Measurements from ENCODE around the gene GIPC2. TPM values are rescaled to one million over a fixed set of nuclear protein-coding genes. Genes with fewer than 3 reads are reported as not detected.

The GIPC2 gene
- total and polyA plus RNA-seq, 10 of the 15 experiments (the other 5 are each of a cell fraction or from before 2014, with no cell fraction given), result 0.03 to 0.23 (median 0.06) TPM; not detected in 2

DNA sequence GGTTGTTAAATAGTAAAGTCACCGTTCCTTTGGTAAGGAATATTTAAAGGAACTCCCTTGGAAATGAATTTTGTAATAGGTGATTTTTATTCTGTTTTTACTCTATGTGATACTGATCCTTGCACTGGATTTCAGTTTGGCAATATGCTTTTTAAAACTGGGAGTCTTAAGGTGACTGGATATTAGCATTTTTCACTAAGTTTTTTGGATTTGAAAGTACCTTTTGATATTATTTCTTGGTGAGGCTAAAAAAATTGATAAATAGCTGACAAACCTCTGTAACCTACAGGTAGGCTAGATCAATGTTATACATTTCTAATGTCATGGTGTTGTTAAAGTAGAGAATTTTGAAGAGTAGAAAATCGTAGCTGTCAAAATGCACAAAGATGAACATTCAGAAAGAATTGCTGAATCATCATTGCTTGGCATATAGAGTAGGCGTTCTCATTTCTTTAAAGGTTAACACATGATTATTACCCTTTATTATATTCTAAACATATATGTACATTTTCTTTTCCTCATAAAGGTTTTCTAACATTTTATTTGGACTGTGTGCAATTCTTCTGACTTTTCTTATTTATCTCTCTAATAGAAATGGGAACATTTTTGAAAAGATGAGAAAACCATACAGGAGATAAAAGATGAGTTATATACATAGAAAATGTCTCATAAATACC lies 42.6 kb upstream of the GIPC2 start:
- RAD21 ChIA-PET (ENCODE audit: unreplicated experiment), result interaction anchor here (9.9 kb wide), 1 partner anchor 25 kb away, joined by 158 read pairs; the partner anchor contains the start of gene FUBP1
- ATAC-seq (no peak), FAIRE-seq (no peak), DNase-seq (ENCODE audit: low read depth, low spot score) (no peak)
- H3K4me1 ChIP-seq (ENCODE audit: control insufficient read depth, insufficient read depth, low read length), result no peaks in the 10 kb centered on the region
- SMC1A ChIA-PET (ENCODE audit: uncharacterized antibody, unreplicated experiment), result interaction anchor here (1.0 to 6.0 kb wide), 8 partner anchors 7 to 617 kb away, joined by 3 to 52 read pairs (median 6); partner anchors contain the start of gene IFI44L
- in situ Hi-C loops (cut with MboI) (no loop called here), intact Hi-C loops (cut with micrococcal nuclease; ENCODE audit: unreplicated experiment) (loop anchor here (10.0 kb wide), 1 partner anchor 318 kb away; the partner anchor contains the start of gene ZZZ3)
- peaks cover 33% of the 10 kb centered on the region for H3K79me2 ChIP-seq (ENCODE audit: control insufficient read depth, insufficient read depth, low read length)
- H3K27me3 ChIP-seq (replicated peaks in 1 of 2; ENCODE audit: control insufficient read depth in 2 of 2, insufficient read depth in 2 of 2, low read length in 1 of 2), result no peaks in the 10 kb centered on the region
- H3K4me3 ChIP-seq, result no peak overlapping the region
- no peaks in the 10 kb centered on the region for H3K9me3 ChIP-seq (replicated peaks; ENCODE audit: control insufficient read depth, insufficient read depth, low read length)
- peak overlapping the region; percentile 43; the same call in 1 of the 2 replicates for H3K27ac ChIP-seq (ENCODE audit: control insufficient read depth, insufficient read depth)
- H3K36me3 ChIP-seq (ENCODE audit: control insufficient read depth in 2 of 2, insufficient read depth in 2 of 2, low read length in 1 of 2), result no peaks in the 10 kb centered on the region
- POLR2A ChIA-PET, result interaction anchor here (0.8 to 15.3 kb wide), 6 partner anchors 9 to 75 kb away, joined by 3 to 312 read pairs (median 4); partner anchors contain the start of gene FUBP1
- peak overlapping the region; percentile 12; the same call in 1 of the 2 replicates for H3K4me2 ChIP-seq (ENCODE audit: control insufficient read depth, insufficient read depth)
- WGBS (ENCODE audit: insufficient coverage, insufficient replicate concordance, low lambda C conversion rate, missing lambda C conversion rate), result 45% methylated on average over 3 of the region's 3 CpGs
- BruUV-seq (replicated peaks), result no TSS peak
- TF ChIP-seq IKZF2 (IDR thresholded peaks at IDR 0.05), result no peak
- no peak for TF ChIP-seq HDAC2 (IDR thresholded peaks at IDR 0.05)
- no peak for TF ChIP-seq TARDBP (IDR thresholded peaks at IDR 0.05; ENCODE audit: borderline replicate concordance)
- TF ChIP-seq, protein P1, sequence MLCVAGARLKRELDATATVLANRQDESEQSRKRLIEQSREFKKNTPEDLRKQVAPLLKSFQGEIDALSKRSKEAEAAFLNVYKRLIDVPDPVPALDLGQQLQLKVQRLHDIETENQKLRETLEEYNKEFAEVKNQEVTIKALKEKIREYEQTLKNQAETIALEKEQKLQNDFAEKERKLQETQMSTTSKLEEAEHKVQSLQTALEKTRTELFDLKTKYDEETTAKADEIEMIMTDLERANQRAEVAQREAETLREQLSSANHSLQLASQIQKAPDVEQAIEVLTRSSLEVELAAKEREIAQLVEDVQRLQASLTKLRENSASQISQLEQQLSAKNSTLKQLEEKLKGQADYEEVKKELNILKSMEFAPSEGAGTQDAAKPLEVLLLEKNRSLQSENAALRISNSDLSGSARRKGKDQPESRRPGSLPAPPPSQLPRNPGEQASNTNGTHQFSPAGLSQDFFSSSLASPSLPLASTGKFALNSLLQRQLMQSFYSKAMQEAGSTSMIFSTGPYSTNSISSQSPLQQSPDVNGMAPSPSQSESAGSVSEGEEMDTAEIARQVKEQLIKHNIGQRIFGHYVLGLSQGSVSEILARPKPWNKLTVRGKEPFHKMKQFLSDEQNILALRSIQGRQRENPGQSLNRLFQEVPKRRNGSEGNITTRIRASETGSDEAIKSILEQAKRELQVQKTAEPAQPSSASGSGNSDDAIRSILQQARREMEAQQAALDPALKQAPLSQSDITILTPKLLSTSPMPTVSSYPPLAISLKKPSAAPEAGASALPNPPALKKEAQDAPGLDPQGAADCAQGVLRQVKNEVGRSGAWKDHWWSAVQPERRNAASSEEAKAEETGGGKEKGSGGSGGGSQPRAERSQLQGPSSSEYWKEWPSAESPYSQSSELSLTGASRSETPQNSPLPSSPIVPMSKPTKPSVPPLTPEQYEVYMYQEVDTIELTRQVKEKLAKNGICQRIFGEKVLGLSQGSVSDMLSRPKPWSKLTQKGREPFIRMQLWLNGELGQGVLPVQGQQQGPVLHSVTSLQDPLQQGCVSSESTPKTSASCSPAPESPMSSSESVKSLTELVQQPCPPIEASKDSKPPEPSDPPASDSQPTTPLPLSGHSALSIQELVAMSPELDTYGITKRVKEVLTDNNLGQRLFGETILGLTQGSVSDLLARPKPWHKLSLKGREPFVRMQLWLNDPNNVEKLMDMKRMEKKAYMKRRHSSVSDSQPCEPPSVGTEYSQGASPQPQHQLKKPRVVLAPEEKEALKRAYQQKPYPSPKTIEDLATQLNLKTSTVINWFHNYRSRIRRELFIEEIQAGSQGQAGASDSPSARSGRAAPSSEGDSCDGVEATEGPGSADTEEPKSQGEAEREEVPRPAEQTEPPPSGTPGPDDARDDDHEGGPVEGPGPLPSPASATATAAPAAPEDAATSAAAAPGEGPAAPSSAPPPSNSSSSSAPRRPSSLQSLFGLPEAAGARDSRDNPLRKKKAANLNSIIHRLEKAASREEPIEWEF (IDR thresholded peaks at IDR 0.05; ENCODE audit: insufficient replicate concordance, low read depth, low read length), result no peak
- peak; percentile 72; the same call in 1 of the 2 replicates for TF ChIP-seq BACH1 (IDR thresholded peaks at IDR 0.05; ENCODE audit: borderline replicate concordance)
- TF ChIP-seq RAD21 (IDR thresholded peaks at IDR 0.05; ENCODE audit: insufficient read depth, low read depth, low read length), result no peak
- TF ChIP-seq RB1 (IDR thresholded peaks at IDR 0.05; ENCODE audit: borderline replicate concordance), result no peak
- TF ChIP-seq SIN3A (IDR thresholded peaks at IDR 0.05; ENCODE audit: low read depth, low read length), result no peak
- no peak overlapping the region; the same call in 1 of the 2 replicates for H2AFZ ChIP-seq (ENCODE audit: control insufficient read depth, low read depth, low read length)
- H4K20me1 ChIP-seq (ENCODE audit: control insufficient read depth, insufficient read depth), result no peaks in the 10 kb centered on the region
- H3K9ac ChIP-seq (ENCODE audit: control insufficient read depth, insufficient read depth, low read length), result no peak overlapping the region
- CTCF ChIA-PET, result interaction anchor here (0.7 to 5.5 kb wide), 8 partner anchors 8 to 614 kb away, joined by 3 to 73 read pairs (median 6); partner anchors contain the start of gene FUBP1

All from GM12878 (cell line).